ENCODE results near the gene GPR152.
"Not testable (repeated sequence)": the region's sequence is repeated elsewhere in the genome, so short reads cannot be mapped to it uniquely, and the experiment has no call there.

Gene GPR152

GRCh38 chr11:67431346-67432249, 20.9 kb downstream of the GPR152 start:
- Histone ChIP-seq H3K4me2 (no peak overlapping the region; a peak in 2 of 22 replicates), H3K4me3 (no peak overlapping the region), H3K27me3 (no peaks in the 10 kb centered on the region), H4K20me1 (peaks cover 0 to 75% (median 58%) of the 10 kb centered on the region in 11 experiments; a peak in 20 of 22 replicates), H3K9me3 (replicated peaks in 1 of 11) (no peaks in the 10 kb centered on the region), H3K36me3 (peaks cover 57 to 71% (median 66%) of the 10 kb centered on the region in 11 experiments), H3K27ac (peak overlapping the region in 1 of 11 experiments; percentile 22; a peak in 1 of 22 replicates), H3K4me1 (peaks cover 45 to 82% (median 71%) of the 10 kb centered on the region in 10 experiments), H3K9ac (peak overlapping the region in 7 of 11 experiments; percentile 11 to 83 (median 41); a peak in 10 of 22 replicates)
- no peak for TF ChIP-seq Cebpa-rat (IDR thresholded peaks at IDR 0.05)

- Histone ChIP-seq H3K36me3 (peaks cover 42 to 55% (median 50%) of the 10 kb centered on the region in 11 experiments), H3K27me3 (no peaks in the 10 kb centered on the region), H3K4me2 (peak overlapping the region; percentile 79 to 98 (median 91)), H3K4me1 (peaks cover 27 to 67% (median 55%) of the 10 kb centered on the region in 10 experiments), H3K9ac (peak overlapping the region; percentile 86 to 96 (median 90); a peak in 18 of 22 replicates), H3K9me3 (replicated peaks in 1 of 11) (no peaks in the 10 kb centered on the region), H3K4me3 (peak overlapping the region in 9 of 10 experiments; percentile 80 to 99 (median 90); a peak in 11 of 20 replicates), H3K27ac (no peak overlapping the region), H4K20me1 (peaks cover 0 to 57% (median 40%) of the 10 kb centered on the region in 11 experiments; a peak in 18 of 22 replicates)
- TF ChIP-seq Cebpa-rat (IDR thresholded peaks at IDR 0.05), result no peak
Observed at GRCh38 chr11:67429722-67430121, 22.8 kb downstream of the GPR152 start.

DNA sequence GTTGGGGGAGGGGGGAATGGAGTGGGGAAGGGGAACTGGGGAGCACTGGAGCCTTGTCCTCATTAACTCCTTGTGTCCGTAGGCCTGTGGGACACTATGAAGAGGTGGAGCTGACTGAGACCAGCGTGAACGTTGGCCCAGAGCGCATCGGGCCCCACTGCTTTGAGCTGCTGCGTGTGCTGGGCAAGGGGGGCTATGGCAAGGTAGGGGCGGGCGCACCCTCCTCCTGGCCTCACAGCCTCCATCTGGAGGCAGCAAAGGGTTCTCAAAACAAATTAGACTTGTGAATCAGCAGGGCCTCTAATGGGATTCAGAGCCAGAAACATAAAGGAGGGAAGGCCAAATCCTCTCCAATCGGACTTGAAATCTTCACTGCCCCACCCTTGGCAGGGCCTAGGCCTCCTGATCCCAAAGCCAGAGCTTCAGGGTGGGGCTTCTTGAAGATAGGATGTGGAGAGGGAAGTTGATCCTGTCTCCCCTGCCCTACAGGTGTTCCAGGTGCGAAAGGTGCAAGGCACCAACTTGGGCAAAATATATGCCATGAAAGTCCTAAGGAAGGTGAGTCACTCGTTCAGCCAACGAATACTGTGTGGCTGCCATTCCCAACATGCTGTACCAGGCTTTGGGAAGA, 23.4 kb downstream of the GPR152 start:
- Histone ChIP-seq H3K9me3 (replicated peaks in 1 of 11) (no peaks in the 10 kb centered on the region), H3K27me3 (no peaks in the 10 kb centered on the region), H3K4me1 (peaks cover 28 to 67% (median 55%) of the 10 kb centered on the region in 10 experiments), H3K4me2 (peak overlapping the region; percentile 79 to 98 (median 91)), H4K20me1 (peaks cover 0 to 51% (median 34%) of the 10 kb centered on the region in 11 experiments; a peak in 18 of 22 replicates), H3K9ac (peak overlapping the region; percentile 86 to 96 (median 90)), H3K36me3 (peaks cover 37 to 49% (median 44%) of the 10 kb centered on the region in 11 experiments), H3K27ac (peak overlapping the region; percentile 63 to 88 (median 80); a peak in 19 of 22 replicates), H3K4me3 (peak overlapping the region; percentile 79 to 99 (median 89))
- TF ChIP-seq Cebpa-rat (IDR thresholded peaks at IDR 0.05), result no peak

DNA sequence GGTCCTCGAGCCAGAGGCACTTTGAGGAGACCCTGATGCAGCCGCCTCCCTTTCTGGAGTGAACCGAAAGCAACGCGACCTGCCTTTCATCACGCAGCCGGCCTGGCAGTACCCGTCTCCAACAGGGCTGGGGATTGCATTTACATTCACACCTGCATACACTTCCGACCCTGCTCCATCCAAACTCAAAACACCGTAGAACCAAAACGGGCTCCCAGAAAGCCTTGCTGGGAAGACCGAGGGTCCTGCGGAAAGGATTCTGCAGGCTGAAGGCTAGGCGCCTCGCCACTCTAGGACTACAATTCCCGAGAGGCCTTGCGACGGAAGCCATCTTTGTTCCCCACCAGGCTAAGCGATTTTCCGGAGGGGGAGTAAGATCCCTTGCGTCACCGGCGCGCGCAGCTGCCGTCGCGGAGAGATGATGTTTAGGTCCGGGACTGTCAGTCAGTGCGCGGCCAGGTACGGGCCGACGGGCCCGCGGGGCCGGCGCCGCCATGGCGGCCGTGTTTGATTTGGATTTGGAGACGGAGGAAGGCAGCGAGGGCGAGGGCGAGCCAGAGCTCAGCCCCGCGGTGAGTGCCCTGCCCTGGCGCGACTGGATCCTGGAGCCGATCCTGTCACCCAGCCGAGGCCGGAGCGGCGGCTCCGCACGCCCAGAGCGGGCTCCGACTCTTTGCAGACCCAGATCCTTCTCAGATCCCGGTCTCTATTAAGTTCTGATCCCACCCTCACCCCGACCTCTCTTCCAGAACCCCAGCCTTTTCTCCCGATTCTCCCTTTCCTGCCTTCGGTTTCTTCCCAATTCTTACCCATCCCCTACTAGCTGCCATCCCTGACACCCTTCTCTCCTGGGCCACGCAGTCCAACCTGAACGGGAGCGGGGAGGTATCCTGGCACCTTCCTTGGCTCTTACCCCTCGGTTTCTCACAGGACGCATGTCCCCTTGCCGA, 24.2 kb downstream of the GPR152 start, which contains the start of gene RPS6KB2:
RPS6KB2 (plus strand) TSS at position 443 of the 950 bp plus-strand sequence; CDS start at position 495, 52 bp downstream.
- H3K36me3 ChIP-seq, result peaks cover 28 to 41% (median 36%) of the 10 kb centered on the region in 11 experiments
- H3K27ac ChIP-seq, result peak within 1 kb of the TSS; percentile 63 to 88 (median 80)
- TF ChIP-seq Cebpa-rat (IDR thresholded peaks at IDR 0.05), result peak in 3 of 11 experiments; percentile 27 to 50 (median 34); a peak in 3 of 22 replicates
- no peaks in the 10 kb centered on the region for H3K9me3 ChIP-seq (replicated peaks in 1 of 11)
- peaks cover 28 to 61% (median 47%) of the 10 kb centered on the region in 10 experiments for H3K4me1 ChIP-seq
- H4K20me1 ChIP-seq, result peaks cover 0 to 43% (median 26%) of the 10 kb centered on the region in 11 experiments; a peak in 17 of 22 replicates
- peak within 1 kb of the TSS; percentile 79 to 98 (median 91) for H3K4me2 ChIP-seq
- H3K27me3 ChIP-seq, result no peaks in the 10 kb centered on the region
- peak within 1 kb of the TSS; percentile 86 to 96 (median 90) for H3K9ac ChIP-seq
- H3K4me3 ChIP-seq, result peak within 1 kb of the TSS; percentile 79 to 99 (median 89)

DNA sequence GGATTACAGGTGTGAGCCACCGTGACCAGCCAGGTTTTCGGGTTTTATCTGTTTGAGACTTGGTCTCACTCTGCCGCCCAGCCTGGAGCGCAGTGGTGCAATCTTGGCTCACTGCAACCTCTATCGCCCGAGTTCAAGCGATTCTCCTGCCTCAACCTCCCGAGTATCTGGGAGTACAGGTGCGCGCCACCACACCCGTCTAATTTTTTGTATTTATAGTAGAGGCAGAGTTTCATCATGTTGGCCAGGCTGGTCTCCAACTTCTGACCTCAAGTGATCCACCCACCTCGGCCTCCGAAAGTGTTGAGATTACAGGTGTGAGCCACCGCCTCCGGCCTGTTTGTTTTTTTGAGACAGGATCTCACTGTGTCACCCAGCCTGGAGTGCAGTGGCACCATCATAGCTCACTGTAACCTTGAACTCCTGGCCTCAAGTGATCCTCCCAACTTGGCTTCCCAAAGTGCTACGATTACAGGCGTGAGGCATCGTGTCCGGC, 25.1 kb downstream of the GPR152 start:
- Histone ChIP-seq H3K4me1 (peaks cover 26 to 52% (median 39%) of the 10 kb centered on the region in 10 experiments), H3K27ac (peak overlapping the region; percentile 21 to 88 (median 80); a peak in 21 of 22 replicates), H3K4me2 (peak overlapping the region; percentile 79 to 95 (median 89)), H3K36me3 (peaks cover 19 to 32% (median 27%) of the 10 kb centered on the region in 11 experiments), H4K20me1 (peaks cover 0 to 34% (median 17%) of the 10 kb centered on the region in 11 experiments; a peak in 11 of 22 replicates), H3K4me3 (peak overlapping the region; percentile 79 to 99 (median 89)), H3K9ac (peak overlapping the region; percentile 86 to 96 (median 90))
- not testable (repeated sequence) for H3K27me3 ChIP-seq; H3K9me3 ChIP-seq (replicated peaks in 1 of 11)

DNA sequence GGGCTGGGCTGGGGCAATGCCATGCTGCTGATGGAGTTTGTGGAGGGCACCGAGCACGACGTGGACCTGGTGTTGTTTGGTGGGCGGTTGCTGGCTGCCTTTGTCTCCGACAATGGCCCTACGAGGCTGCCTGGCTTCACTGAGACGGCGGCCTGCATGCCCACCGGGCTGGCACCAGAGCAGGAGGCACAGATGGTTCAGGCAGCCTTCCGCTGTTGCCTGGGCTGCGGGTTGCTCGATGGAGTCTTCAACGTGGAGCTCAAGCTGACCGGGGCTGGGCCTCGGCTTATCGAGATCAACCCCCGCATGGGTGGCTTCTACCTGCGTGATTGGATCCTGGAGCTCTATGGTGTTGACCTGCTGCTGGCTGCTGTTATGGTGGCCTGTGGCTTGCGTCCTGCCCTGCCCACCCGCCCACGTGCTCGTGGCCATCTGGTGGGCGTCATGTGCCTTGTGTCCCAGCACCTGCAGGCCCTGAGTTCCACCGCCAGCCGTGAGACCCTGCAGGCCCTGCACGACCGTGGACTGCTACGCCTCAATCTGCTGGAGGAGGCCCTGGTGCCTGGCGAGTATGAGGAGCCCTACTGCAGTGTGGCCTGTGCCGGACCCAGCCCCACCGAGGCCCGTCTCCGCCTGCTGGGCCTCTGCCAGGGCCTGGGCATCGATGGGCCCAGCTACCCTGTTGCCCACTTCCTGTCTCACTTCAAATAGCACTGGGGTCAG, 28.5 kb downstream of the GPR152 start:
- H3K4me3 ChIP-seq, result no peak overlapping the region
- peaks cover 0 to 16% (median 2%) of the 10 kb centered on the region in 11 experiments; a peak in 9 of 22 replicates for H4K20me1 ChIP-seq
- H3K36me3 ChIP-seq, result no peaks in the 10 kb centered on the region
- H3K4me1 ChIP-seq, result peaks cover 33 to 52% (median 41%) of the 10 kb centered on the region in 10 experiments
- peak overlapping the region in 1 of 11 experiments; percentile 22; a peak in 1 of 22 replicates for H3K27ac ChIP-seq
- peaks cover 0 to 5% (median 0%) of the 10 kb centered on the region in 11 experiments; a peak in 1 of 22 replicates for H3K27me3 ChIP-seq
- H3K9ac ChIP-seq, result peak overlapping the region in 2 of 11 experiments; percentile 8 to 29; a peak in 2 of 22 replicates
- H3K9me3 ChIP-seq (replicated peaks in 1 of 11), result no peaks in the 10 kb centered on the region
- TF ChIP-seq Cebpa-rat (IDR thresholded peaks at IDR 0.05), result no peak
- H3K4me2 ChIP-seq, result peak overlapping the region in 8 of 11 experiments; percentile 7 to 48 (median 36); a peak in 7 of 22 replicates

- Histone ChIP-seq H3K9me3 (replicated peaks in 1 of 11) (no peaks in the 10 kb centered on the region), H3K4me3 (no peak overlapping the region), H4K20me1 (peaks cover 0 to 19% (median 0%) of the 10 kb centered on the region in 11 experiments; a peak in 8 of 22 replicates), H3K27ac (no peak overlapping the region), H3K36me3 (no peaks in the 10 kb centered on the region), H3K27me3 (peaks cover 0 to 7% (median 0%) of the 10 kb centered on the region in 11 experiments; a peak in 2 of 22 replicates), H3K9ac (no peak overlapping the region), H3K4me1 (peaks cover 36 to 55% (median 45%) of the 10 kb centered on the region in 10 experiments), H3K4me2 (no peak overlapping the region)
- TF ChIP-seq Cebpa-rat (IDR thresholded peaks at IDR 0.05), result no peak
Observed at GRCh38 chr11:67423466-67423865, 29.1 kb downstream of the GPR152 start.

Data from BLaER1 treated with 17β-estradiol and CSF1 and Interleukin-3, amounts not matched to agents 10 nM and 100 nM (cell line).